ENCODE measurements around the gene GLB1L3. TPM values are rescaled to one million over a fixed set of nuclear protein-coding genes. Genes with fewer than 3 reads are reported as not detected.

GLB1L3 gene, protein sequence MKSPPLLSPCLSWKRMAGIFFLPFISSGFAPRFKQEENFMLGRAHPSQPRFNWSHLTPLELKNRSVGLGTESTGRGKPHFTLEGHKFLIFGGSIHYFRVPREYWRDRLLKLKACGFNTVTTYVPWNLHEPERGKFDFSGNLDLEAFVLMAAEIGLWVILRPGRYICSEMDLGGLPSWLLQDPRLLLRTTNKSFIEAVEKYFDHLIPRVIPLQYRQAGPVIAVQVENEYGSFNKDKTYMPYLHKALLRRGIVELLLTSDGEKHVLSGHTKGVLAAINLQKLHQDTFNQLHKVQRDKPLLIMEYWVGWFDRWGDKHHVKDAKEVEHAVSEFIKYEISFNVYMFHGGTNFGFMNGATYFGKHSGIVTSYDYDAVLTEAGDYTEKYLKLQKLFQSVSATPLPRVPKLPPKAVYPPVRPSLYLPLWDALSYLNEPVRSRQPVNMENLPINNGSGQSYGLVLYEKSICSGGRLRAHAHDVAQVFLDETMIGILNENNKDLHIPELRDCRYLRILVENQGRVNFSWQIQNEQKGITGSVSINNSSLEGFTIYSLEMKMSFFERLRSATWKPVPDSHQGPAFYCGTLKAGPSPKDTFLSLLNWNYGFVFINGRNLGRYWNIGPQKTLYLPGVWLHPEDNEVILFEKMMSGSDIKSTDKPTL
- 1 to 10 TPM in 2 of 3 donors, not detected in 1; 1.0 to 1.6 TPM for total RNA-seq

- peak within 1 kb of the TSS; percentile 13 to 64 (median 45) for H3K4me3 ChIP-seq
- no peaks in the 10 kb centered on the region for H3K36me3 ChIP-seq
- no peaks in the 10 kb centered on the region for H3K9me3 ChIP-seq
- TF ChIP-seq, protein P1, sequence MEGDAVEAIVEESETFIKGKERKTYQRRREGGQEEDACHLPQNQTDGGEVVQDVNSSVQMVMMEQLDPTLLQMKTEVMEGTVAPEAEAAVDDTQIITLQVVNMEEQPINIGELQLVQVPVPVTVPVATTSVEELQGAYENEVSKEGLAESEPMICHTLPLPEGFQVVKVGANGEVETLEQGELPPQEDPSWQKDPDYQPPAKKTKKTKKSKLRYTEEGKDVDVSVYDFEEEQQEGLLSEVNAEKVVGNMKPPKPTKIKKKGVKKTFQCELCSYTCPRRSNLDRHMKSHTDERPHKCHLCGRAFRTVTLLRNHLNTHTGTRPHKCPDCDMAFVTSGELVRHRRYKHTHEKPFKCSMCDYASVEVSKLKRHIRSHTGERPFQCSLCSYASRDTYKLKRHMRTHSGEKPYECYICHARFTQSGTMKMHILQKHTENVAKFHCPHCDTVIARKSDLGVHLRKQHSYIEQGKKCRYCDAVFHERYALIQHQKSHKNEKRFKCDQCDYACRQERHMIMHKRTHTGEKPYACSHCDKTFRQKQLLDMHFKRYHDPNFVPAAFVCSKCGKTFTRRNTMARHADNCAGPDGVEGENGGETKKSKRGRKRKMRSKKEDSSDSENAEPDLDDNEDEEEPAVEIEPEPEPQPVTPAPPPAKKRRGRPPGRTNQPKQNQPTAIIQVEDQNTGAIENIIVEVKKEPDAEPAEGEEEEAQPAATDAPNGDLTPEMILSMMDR (IDR thresholded peaks at IDR 0.05), result peak in 1 of 3 donors; percentile 38
- TF ChIP-seq POLR2AphosphoS5 (IDR thresholded peaks at IDR 0.05) (no peak), POLR2A (IDR thresholded peaks at IDR 0.05) (no peak)
- peaks cover 0 to 65% of the 10 kb centered on the region in 2 donors for H3K27me3 ChIP-seq
- peaks cover 3 to 6% of the 10 kb centered on the region in 2 donors for H3K4me1 ChIP-seq
- peak in 1 of 2 donors; percentile 26 for DNase-seq (ENCODE audit: low spot score in 2 of 2)
- peak within 1 kb of the TSS in 1 of 2 donors; percentile 64 for H3K27ac ChIP-seq
- intact Hi-C loops (cut with DNase I; ENCODE audit: low total_unique reads), result no loop called here
Measured at GRCh38 chr11:134275534-134276395, at the start of gene GLB1L3. Gene GLB1L3 (plus strand): TSS chr11:134276379. CDS start chr11:134276741, 362 bp downstream.

GRCh38 chr11:134226806-134227325, 49.3 kb upstream of the GLB1L3 start:
- no peak for DNase-seq (ENCODE audit: low spot score in 2 of 2)
- no peaks in the 10 kb centered on the region for H3K27me3 ChIP-seq
- peak overlapping the region in 1 of 3 donors; percentile 99 for H3K4me3 ChIP-seq
- H3K4me1 ChIP-seq, result peaks cover 5 to 11% of the 10 kb centered on the region in 2 donors
- no peaks in the 10 kb centered on the region for H3K36me3 ChIP-seq
- peak overlapping the region in 1 of 2 donors; percentile 10 for H3K27ac ChIP-seq
- H3K9me3 ChIP-seq, result no peaks in the 10 kb centered on the region
- intact Hi-C loops (cut with DNase I; ENCODE audit: low total_unique reads), result no loop called here
- TF ChIP-seq, protein P1 (IDR thresholded peaks at IDR 0.05), result no peak
- TF ChIP-seq POLR2A (IDR thresholded peaks at IDR 0.05) (no peak), POLR2AphosphoS5 (IDR thresholded peaks at IDR 0.05) (no peak)

- Histone ChIP-seq H3K4me1 (peaks cover 0 to 7% of the 10 kb centered on the region in 2 donors), H3K4me3 (no peak overlapping the region), H3K9me3 (no peaks in the 10 kb centered on the region), H3K27me3 (no peaks in the 10 kb centered on the region), H3K36me3 (no peaks in the 10 kb centered on the region), H3K27ac (no peak overlapping the region)
- intact Hi-C loops (cut with DNase I; ENCODE audit: low total_unique reads), result no loop called here
- DNase-seq (ENCODE audit: low spot score in 2 of 2), result no peak
- TF ChIP-seq, protein P1 (IDR thresholded peaks at IDR 0.05), result no peak
- TF ChIP-seq POLR2A (IDR thresholded peaks at IDR 0.05), result no peak
- no peak for TF ChIP-seq POLR2AphosphoS5 (IDR thresholded peaks at IDR 0.05)
Measured at GRCh38 chr11:134228625-134229024, 47.6 kb upstream of the GLB1L3 start.

GRCh38 chr11:134229126-134229790, 46.9 kb upstream of the GLB1L3 start:
- intact Hi-C loops (cut with DNase I; ENCODE audit: low total_unique reads), result no loop called here
- H3K27ac ChIP-seq, result no peak overlapping the region
- no peak for DNase-seq (ENCODE audit: low spot score in 2 of 2)
- H3K9me3 ChIP-seq, result no peaks in the 10 kb centered on the region
- H3K4me3 ChIP-seq, result no peak overlapping the region
- no peaks in the 10 kb centered on the region for H3K27me3 ChIP-seq
- H3K36me3 ChIP-seq, result no peaks in the 10 kb centered on the region
- TF ChIP-seq POLR2A (IDR thresholded peaks at IDR 0.05), result no peak
- TF ChIP-seq, protein P1 (IDR thresholded peaks at IDR 0.05), result no peak
- TF ChIP-seq POLR2AphosphoS5 (IDR thresholded peaks at IDR 0.05), result no peak
- peaks cover 0 to 7% of the 10 kb centered on the region in 2 donors for H3K4me1 ChIP-seq

All from breast epithelium (tissue), 4 donors.